ENCODE data around the gene AKT2.

The AKT2 gene

GRCh38 chr19:40323705-40324104 is 38.6 kb upstream of the AKT2 start:
- peaks cover 44% of the 10 kb centered on the region for H3K36me3 ChIP-seq (ENCODE audit: low read depth)
- H3K9me3 ChIP-seq (ENCODE audit: severe bottlenecking) = no peaks in the 10 kb centered on the region
- TF ChIP-seq, protein P1, sequence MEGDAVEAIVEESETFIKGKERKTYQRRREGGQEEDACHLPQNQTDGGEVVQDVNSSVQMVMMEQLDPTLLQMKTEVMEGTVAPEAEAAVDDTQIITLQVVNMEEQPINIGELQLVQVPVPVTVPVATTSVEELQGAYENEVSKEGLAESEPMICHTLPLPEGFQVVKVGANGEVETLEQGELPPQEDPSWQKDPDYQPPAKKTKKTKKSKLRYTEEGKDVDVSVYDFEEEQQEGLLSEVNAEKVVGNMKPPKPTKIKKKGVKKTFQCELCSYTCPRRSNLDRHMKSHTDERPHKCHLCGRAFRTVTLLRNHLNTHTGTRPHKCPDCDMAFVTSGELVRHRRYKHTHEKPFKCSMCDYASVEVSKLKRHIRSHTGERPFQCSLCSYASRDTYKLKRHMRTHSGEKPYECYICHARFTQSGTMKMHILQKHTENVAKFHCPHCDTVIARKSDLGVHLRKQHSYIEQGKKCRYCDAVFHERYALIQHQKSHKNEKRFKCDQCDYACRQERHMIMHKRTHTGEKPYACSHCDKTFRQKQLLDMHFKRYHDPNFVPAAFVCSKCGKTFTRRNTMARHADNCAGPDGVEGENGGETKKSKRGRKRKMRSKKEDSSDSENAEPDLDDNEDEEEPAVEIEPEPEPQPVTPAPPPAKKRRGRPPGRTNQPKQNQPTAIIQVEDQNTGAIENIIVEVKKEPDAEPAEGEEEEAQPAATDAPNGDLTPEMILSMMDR (IDR thresholded peaks at IDR 0.05; ENCODE audit: poor library complexity, severe bottlenecking) = no peak
- DNase-seq (ENCODE audit: low spot score) (no peak), ATAC-seq (ENCODE audit: low read depth) (no peak)
- H3K4me1 ChIP-seq (ENCODE audit: insufficient read depth, poor library complexity, severe bottlenecking) = no peaks in the 10 kb centered on the region
- H3K4me3 ChIP-seq (ENCODE audit: severe bottlenecking) = no peak overlapping the region
- H3K27me3 ChIP-seq (ENCODE audit: insufficient read depth, poor library complexity, severe bottlenecking) = no peaks in the 10 kb centered on the region
- H3K27ac ChIP-seq (ENCODE audit: poor library complexity, severe bottlenecking) = no peak overlapping the region

GRCh38 chr19:40322951-40323615 is 37.9 kb upstream of the AKT2 start:
- TF ChIP-seq, protein P1 (IDR thresholded peaks at IDR 0.05; ENCODE audit: poor library complexity, severe bottlenecking) = no peak
- peaks cover 49% of the 10 kb centered on the region for H3K36me3 ChIP-seq (ENCODE audit: low read depth)
- no peaks in the 10 kb centered on the region for H3K4me1 ChIP-seq (ENCODE audit: insufficient read depth, poor library complexity, severe bottlenecking)
- H3K9me3 ChIP-seq (ENCODE audit: severe bottlenecking) = no peaks in the 10 kb centered on the region
- ATAC-seq (ENCODE audit: low read depth) = no peak
- no peaks in the 10 kb centered on the region for H3K27me3 ChIP-seq (ENCODE audit: insufficient read depth, poor library complexity, severe bottlenecking)
- no peak for DNase-seq (ENCODE audit: low spot score)
- no peak overlapping the region for H3K4me3 ChIP-seq (ENCODE audit: severe bottlenecking)
- H3K27ac ChIP-seq (ENCODE audit: poor library complexity, severe bottlenecking) = no peak overlapping the region

DNA sequence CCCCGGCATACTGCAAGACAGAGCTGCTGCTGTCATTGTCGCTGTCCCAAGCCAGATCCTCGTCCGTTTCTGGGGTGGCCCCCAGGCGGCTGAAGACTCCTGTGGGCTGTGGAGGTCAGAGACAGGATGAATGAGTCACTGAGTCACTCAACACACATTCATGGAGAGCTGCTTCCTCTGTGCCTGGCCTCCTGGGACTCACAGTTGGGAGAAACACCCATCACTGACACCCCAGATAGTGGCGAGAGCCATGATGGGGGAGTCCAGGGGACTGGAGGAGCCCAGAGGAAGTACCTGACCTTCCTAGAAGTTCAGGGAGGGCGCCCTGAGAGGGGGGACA is 37.1 kb upstream of the AKT2 start:
- Histone ChIP-seq H3K4me1 (ENCODE audit: insufficient read depth, poor library complexity, severe bottlenecking) (no peaks in the 10 kb centered on the region), H3K9me3 (ENCODE audit: severe bottlenecking) (no peaks in the 10 kb centered on the region), H3K27me3 (ENCODE audit: insufficient read depth, poor library complexity, severe bottlenecking) (no peaks in the 10 kb centered on the region), H3K36me3 (ENCODE audit: low read depth) (peaks cover 49% of the 10 kb centered on the region), H3K4me3 (ENCODE audit: severe bottlenecking) (no peak overlapping the region), H3K27ac (ENCODE audit: poor library complexity, severe bottlenecking) (no peak overlapping the region)
- no peak for DNase-seq (ENCODE audit: low spot score)
- ATAC-seq (ENCODE audit: low read depth) = no peak
- TF ChIP-seq, protein P1 (IDR thresholded peaks at IDR 0.05; ENCODE audit: poor library complexity, severe bottlenecking) = no peak

- DNase-seq (ENCODE audit: low spot score) (no peak), ATAC-seq (ENCODE audit: low read depth) (no peak)
- Histone ChIP-seq H3K4me3 (ENCODE audit: severe bottlenecking) (no peak overlapping the region), H3K27me3 (ENCODE audit: insufficient read depth, poor library complexity, severe bottlenecking) (no peaks in the 10 kb centered on the region), H3K9me3 (ENCODE audit: severe bottlenecking) (no peaks in the 10 kb centered on the region), H3K27ac (ENCODE audit: poor library complexity, severe bottlenecking) (no peak overlapping the region), H3K36me3 (ENCODE audit: low read depth) (peaks cover 49% of the 10 kb centered on the region), H3K4me1 (ENCODE audit: insufficient read depth, poor library complexity, severe bottlenecking) (no peaks in the 10 kb centered on the region)
- TF ChIP-seq, protein P1 (IDR thresholded peaks at IDR 0.05; ENCODE audit: poor library complexity, severe bottlenecking) = no peak
These were observed 36.6 kb upstream of the AKT2 start for GRCh38 chr19:40321566-40322270.

- Histone ChIP-seq H3K27ac (ENCODE audit: poor library complexity, severe bottlenecking) (no peak overlapping the region), H3K9me3 (ENCODE audit: severe bottlenecking) (no peaks in the 10 kb centered on the region), H3K36me3 (ENCODE audit: low read depth) (peaks cover 43% of the 10 kb centered on the region), H3K4me3 (ENCODE audit: severe bottlenecking) (no peak overlapping the region), H3K27me3 (ENCODE audit: insufficient read depth, poor library complexity, severe bottlenecking) (no peaks in the 10 kb centered on the region), H3K4me1 (ENCODE audit: insufficient read depth, poor library complexity, severe bottlenecking) (no peaks in the 10 kb centered on the region)
- no peak for ATAC-seq (ENCODE audit: low read depth)
- TF ChIP-seq, protein P1 (IDR thresholded peaks at IDR 0.05; ENCODE audit: poor library complexity, severe bottlenecking) = no peak
- no peak for DNase-seq (ENCODE audit: low spot score)
These were observed 35.9 kb upstream of the AKT2 start for GRCh38 chr19:40321076-40321475.
